AG04449 (cell line): Measurements from ENCODE around the gene GPC4.

Experiments used
- CTCF ChIA-PET: fragments of 350-600 bp; formaldehyde crosslinking; extraction: SDS; loops from one replicate; lab custom pipeline; 2021; ENCODE audit warnings: antibody characterized with exemption; lab: Yijun Ruan, JAX
- POLR2A ChIA-PET: fragments of 400-600, 350-600 bp; formaldehyde crosslinking; extraction: SDS; loops from one replicate; lab custom pipeline; 2020; ENCODE audit warnings: antibody characterized with exemption, inconsistent platforms; lab: Yijun Ruan, JAX
- DNase-seq: peaks from one replicate; pipeline ENCODE4 v3.0.0-alpha.2; 2010; ENCODE audit warnings: low read depth, low spot score
- H3K4me3 ChIP-seq: 2 replicates; pipeline ENCODE4 v1.5.1; 2011; ENCODE audit warnings: low read depth, mild to moderate bottlenecking, control low read depth, low read length
- TF ChIP-seq, protein P1 (sequence below): IDR thresholded peaks from one replicate; pipeline ENCODE4 v1.5.1; 2011; ENCODE audit warnings: mild to moderate bottlenecking, moderate library complexity, low read length, control low read depth, inconsistent platforms; ENCODE audit not compliant: insufficient read depth; ENCODE audit errors: missing control alignments

GPC4 gene

DNA sequence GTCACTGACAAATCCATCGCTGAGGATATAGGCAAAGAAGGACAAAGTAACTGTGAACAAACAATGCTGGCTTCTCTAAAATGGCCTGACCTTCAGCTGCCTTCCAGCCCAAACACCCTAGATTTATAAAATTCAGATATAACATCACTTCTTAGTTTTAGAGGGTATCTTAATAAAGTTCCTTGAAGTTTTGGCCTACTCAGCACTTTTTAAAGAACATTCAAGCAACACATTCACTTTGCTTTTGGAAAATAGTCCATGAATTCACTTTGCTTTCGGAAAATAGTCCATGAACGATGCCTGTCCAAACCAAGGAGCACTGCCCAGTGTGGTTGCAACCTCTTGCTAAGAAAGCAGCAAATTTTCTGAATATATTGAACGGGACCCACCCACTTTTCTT lies 142.1 kb downstream of the GPC4 start:
- ChIA-PET CTCF (no interaction called here), POLR2A (no interaction called here)

DNA sequence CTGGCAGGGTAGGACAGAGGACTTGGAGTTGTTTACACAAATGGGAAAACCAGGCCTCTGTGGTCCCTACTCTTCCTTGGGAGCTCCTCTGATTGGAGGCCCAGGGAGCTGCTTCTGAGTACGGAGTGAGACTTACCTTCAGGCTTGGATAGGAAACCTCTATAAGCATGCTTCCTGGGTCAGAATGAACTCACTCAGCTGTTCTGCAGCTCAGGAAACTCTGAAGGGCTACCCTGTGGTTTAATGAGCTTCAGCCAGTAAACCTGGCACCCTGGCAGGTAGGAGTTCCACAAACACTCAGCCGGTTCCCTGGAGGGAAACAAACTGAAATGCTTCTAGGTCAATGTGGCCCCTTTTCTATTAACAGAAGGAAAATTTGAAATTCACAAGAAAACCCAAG lies 146.1 kb downstream of the GPC4 start:
- POLR2A ChIA-PET = no interaction called here
- TF ChIP-seq, protein P1, sequence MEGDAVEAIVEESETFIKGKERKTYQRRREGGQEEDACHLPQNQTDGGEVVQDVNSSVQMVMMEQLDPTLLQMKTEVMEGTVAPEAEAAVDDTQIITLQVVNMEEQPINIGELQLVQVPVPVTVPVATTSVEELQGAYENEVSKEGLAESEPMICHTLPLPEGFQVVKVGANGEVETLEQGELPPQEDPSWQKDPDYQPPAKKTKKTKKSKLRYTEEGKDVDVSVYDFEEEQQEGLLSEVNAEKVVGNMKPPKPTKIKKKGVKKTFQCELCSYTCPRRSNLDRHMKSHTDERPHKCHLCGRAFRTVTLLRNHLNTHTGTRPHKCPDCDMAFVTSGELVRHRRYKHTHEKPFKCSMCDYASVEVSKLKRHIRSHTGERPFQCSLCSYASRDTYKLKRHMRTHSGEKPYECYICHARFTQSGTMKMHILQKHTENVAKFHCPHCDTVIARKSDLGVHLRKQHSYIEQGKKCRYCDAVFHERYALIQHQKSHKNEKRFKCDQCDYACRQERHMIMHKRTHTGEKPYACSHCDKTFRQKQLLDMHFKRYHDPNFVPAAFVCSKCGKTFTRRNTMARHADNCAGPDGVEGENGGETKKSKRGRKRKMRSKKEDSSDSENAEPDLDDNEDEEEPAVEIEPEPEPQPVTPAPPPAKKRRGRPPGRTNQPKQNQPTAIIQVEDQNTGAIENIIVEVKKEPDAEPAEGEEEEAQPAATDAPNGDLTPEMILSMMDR = no peak
- no peak for DNase-seq
- CTCF ChIA-PET = no interaction called here
- no peak overlapping the region for H3K4me3 ChIP-seq

More for the DNA sequence above, 142.1 kb downstream of the GPC4 start:
- no peak overlapping the region for H3K4me3 ChIP-seq
- TF ChIP-seq, protein P1 = no peak
- no peak for DNase-seq

DNA sequence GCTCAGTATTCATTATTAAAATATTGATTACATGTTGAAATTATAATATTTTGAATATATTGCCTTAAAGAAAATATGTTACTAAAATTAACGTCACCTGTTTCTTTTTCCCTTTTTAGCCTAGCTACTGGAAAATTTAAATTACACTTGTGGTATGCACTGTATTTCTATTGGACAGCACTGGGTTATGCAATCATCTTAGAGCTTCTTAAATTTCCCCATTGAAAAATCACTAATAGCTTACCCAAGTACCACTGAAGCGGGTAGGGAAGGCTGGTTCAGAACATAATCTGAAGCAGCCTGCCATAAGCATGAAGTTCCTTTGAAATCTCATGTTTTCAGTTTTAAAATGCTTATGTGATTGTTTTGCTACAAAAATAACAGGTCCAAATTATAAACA lies 147.7 kb downstream of the GPC4 start:
- no peak for DNase-seq
- no peak overlapping the region for H3K4me3 ChIP-seq
- TF ChIP-seq, protein P1 = no peak
- POLR2A ChIA-PET = no interaction called here
- CTCF ChIA-PET = no interaction called here

DNA sequence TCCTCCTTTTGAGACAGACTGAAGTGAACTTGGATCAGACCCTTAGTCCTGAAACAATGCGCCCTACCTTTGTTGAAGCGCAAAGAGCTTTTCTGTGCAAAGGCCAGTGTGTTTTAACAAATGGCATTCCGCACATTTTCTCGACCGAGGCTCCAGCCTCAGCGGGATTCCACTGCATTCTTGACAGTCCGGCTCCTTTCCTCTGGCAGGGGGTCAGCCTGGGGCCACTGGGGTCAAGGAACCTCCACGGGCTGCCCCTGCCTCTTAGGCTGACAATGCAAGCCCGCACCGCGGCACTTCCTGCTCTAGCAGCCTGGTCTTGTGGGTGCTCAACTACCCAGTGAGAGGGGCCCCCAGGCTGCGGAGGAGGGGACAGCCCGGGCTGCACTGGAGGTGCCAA lies 150.0 kb downstream of the GPC4 start:
- ChIA-PET CTCF (no interaction called here), POLR2A (no interaction called here)
- DNase-seq = no peak
- TF ChIP-seq, protein P1 = no peak
- H3K4me3 ChIP-seq = no peak overlapping the region

DNA sequence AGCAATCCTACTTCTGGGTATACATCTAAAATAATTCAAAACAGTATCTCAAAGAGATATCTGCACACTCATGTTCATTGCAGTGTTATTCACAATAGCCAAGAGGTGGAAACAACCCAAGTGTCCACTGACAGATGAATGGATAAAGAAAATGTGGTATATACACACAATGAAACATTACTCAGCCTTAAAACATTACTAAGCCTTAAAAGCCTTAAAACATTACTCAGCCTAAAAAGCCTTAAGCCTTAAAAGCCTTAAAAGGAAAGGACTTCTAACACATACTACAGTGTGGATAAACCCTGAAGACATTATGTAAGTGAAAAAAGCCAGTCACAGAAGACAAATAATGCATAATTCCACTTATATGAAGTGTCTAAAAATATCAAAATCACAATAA lies 156.8 kb downstream of the GPC4 start:
- DNase-seq = peak; percentile 19
- no peak overlapping the region for H3K4me3 ChIP-seq
- ChIA-PET POLR2A (no interaction called here), CTCF (no interaction called here)
- TF ChIP-seq, protein P1 = no peak

DNA sequence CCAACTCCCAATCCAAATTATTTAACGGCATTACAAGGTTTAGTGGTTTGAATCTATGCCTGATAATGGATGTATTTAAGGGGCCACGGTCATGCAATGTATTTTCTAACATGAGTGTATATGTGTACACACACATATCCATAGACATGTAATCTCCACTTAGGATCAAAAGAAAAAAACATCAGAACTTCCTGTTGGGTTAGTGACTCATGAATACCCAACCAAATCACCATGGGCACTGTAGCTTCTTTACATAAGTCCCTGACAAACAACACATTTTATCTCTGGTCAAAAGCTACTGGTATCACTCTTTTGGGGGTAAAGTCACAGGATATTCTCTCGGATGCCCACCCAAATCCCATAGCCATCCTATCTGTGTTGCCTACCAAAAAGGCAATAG lies 160.6 kb downstream of the GPC4 start:
- ChIA-PET POLR2A (no interaction called here), CTCF (no interaction called here)
- peak; percentile 19 for DNase-seq
- TF ChIP-seq, protein P1 = no peak
- no peak overlapping the region for H3K4me3 ChIP-seq
